Stimulated activated CD4-positive, alpha-beta T cell treated with anti-CD3 and anti-CD28 coated beads, Interleukin-1b, Interleukin-23, amount 100 ng/mL, for 48 hours (primary cell): ENCODE results near the gene ITPK1.

Source experiments
- DNase-seq: peaks from one replicate; pipeline ENCODE4 v3.0.0-alpha.2; 2020

ITPK1 gene

GRCh38 chr14:92907316-92907911 lies 208.3 kb downstream of the ITPK1 start:
- DNase-seq = no peak

- DNase-seq = no peak
Observed at GRCh38 chr14:92906823-92907222, 208.9 kb downstream of the ITPK1 start.

DNA sequence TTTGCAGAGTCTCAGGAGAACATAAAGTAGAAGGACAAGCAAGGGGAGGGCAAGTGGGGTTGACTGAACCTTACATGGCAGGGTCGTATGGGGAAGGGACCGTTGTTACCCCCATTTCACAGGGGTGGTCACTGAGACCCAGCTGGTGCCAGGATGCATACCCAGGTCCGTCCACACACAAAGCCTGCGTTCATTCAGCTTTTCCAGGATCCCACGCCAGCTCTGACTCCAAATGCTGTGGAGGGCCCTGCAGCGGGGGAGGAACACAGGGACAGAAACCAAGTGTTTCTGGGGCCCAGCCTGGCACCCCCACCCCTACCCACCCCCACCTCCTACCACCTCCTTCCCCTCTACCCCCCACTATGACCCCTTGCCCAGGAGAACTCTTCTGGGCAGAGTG lies 209.3 kb downstream of the ITPK1 start:
- DNase-seq = no peak

DNA sequence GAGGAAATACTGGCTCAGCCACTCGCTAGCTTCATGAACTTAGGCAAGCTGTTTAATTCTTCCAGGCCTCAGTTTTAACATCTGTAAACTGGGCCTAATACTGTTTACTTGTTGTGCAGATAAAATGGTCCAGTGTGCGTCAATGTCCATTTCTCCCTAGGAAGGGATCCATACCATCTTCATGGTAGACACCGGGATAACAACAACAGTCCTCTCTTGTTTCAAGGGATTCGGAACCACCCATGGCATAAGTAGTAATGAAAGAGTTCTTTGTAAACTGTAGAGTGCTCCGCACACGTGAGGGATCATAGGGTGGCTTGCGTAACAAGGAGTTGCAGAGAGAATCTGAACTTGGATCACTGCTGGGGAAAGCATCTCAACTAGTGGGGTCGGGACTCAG lies 210.1 kb downstream of the ITPK1 start:
- DNase-seq = no peak

DNA sequence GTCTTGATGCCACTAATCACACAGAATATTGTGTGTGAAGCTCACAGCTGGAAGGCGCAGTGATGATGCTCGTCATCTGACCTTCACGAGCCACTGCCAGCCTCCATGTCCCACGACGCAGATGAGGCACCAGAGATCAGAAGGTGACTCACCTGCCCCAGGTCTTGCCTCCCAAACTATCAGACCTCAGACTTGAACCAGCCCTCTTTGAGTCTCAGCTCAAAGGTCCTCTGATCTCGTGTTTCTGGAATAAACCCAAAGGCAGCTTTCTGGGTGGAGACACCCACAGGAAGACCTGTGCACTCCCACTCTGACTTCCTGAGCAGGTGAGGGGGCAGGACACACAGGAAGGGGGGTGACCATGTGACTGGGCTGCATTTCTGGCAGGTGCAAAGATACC lies 212.4 kb downstream of the ITPK1 start:
- peak; percentile 45 for DNase-seq

- DNase-seq = no peak
Observed at GRCh38 chr14:92902726-92903125, 213.0 kb downstream of the ITPK1 start.

- DNase-seq = no peak
Observed at GRCh38 chr14:92902191-92902590, 213.5 kb downstream of the ITPK1 start.

GRCh38 chr14:92900660-92901059 lies 215.1 kb downstream of the ITPK1 start:
- DNase-seq = no peak

GRCh38 chr14:92898566-92899131 lies 217.1 kb downstream of the ITPK1 start:
- no peak for DNase-seq

- DNase-seq = peak; percentile 54
Observed at GRCh38 chr14:92897922-92898565, 217.7 kb downstream of the ITPK1 start.

DNA sequence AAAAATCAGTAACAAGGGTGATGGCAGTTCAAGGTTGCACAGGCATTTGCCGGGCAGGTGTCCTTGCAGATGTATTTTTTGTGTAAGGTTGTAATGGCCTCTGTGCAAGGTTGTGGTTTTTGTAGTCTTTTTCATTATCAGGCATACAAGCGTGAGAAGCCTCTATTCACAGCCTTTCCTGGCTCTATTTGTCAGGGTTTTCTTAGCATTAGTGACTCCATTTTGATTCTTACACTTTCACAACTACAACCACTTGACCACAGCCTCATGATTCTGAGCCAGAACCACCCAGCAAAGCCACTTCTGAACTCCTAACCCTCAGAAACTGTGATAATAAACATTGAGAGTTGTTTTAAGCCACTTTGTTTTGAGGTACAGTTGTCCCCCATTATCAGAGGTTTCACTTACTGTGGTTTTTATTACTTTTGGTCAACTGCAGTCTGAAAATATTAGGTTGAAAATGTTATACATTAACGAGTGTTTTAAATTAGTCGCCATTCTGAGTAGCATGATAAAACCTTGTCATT lies 220.3 kb downstream of the ITPK1 start:
- DNase-seq = no peak

DNA sequence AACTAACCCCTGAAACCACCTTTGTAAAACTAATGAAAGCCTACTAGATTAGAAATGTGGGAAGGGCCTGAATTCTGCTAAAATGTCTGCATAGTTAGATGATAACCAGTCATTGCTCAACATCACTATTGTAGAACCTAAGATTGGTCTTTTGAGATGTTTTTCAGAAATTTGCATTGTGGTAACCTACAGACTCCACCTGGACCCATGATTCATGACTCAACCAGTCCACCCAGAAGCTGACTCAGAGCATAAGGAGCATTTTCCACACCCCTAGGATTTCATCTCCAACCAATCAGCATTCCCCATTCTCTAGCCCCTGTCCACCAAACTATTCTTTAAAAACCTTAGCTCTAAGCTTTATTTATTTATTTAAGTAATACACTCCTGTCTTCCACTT lies 223.1 kb downstream of the ITPK1 start:
- no peak for DNase-seq

- DNase-seq = no peak
Observed at GRCh38 chr14:92890830-92891588, 224.7 kb downstream of the ITPK1 start.

- no peak for DNase-seq
Observed at GRCh38 chr14:92888896-92889295, 226.8 kb downstream of the ITPK1 start.

DNA sequence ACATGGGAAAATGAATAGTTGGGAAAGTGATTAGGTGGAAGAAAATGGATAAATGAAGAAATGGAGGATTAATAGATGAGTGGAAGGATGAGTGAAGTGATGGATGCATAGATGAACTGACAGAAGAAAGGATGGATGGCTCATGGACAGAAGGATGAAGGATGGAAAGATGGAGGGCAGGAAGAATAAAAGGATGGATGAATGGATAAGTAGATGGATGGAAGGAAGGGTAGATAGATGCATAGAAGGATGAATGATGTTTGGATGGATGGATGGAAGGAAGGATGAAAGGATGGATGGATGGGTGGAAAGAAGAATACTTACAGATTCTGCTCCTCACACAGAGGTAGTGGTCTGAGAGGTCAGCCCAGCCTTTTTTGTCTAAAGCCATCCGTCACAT lies 228.6 kb downstream of the ITPK1 start:
- DNase-seq = no peak
